GM12875 (cell line): ENCODE measurements around the gene SLA2.
"Not testable (repeated sequence)": the region's sequence is repeated elsewhere in the genome, so short reads cannot be mapped to it uniquely, and the experiment has no call there.

Experiments used
- H3K4me3 ChIP-seq: one replicate; pipeline ENCODE4 v1.5.1; 2011; ENCODE audit warnings: low read depth, low read length, control low read depth
- CTCF ChIP-seq: IDR thresholded peaks from 2 replicates; pipeline ENCODE4 v1.5.1; 2011; ENCODE audit warnings: low read depth, mild to moderate bottlenecking, control low read depth, inconsistent platforms, low read length, moderate library complexity, borderline replicate concordance; ENCODE audit not compliant: insufficient read depth

SLA2 gene

GRCh38 chr20:36645353-36645752 lies 643 bp downstream of the SLA2 start:
- H3K4me3 ChIP-seq: no peak overlapping the region
- no peak for TF ChIP-seq CTCF

- H3K4me3 ChIP-seq: no peak overlapping the region
- no peak for TF ChIP-seq CTCF
These were observed 1.3 kb downstream of the SLA2 start for GRCh38 chr20:36644706-36645095.

GRCh38 chr20:36644032-36644705 lies 1.8 kb downstream of the SLA2 start:
- no peak overlapping the region for H3K4me3 ChIP-seq
- no peak for TF ChIP-seq CTCF

GRCh38 chr20:36642136-36642535 lies 3.9 kb downstream of the SLA2 start:
- H3K4me3 ChIP-seq: no peak overlapping the region
- no peak for TF ChIP-seq CTCF

GRCh38 chr20:36641506-36641843 lies 4.5 kb downstream of the SLA2 start:
- H3K4me3 ChIP-seq: no peak overlapping the region
- TF ChIP-seq CTCF: no peak

GRCh38 chr20:36638876-36639400 lies 7.1 kb downstream of the SLA2 start:
- not testable (repeated sequence) for H3K4me3 ChIP-seq

- TF ChIP-seq CTCF: no peak
- no peak overlapping the region for H3K4me3 ChIP-seq
These were observed 11.7 kb downstream of the SLA2 start for GRCh38 chr20:36634342-36634741.
